H9 (cell line): ENCODE measurements around the gene OGFOD2. TPM values are rescaled to one million over a fixed set of nuclear protein-coding genes. Genes with fewer than 3 reads are reported as not detected.

ENCODE experiments used
- DNase-seq: peaks from one replicate; pipeline ENCODE4 v3.0.0-alpha.2; 2017
- H2AFZ ChIP-seq: one replicate; pipeline ENCODE4 v1.6.1; 2013; ENCODE audit warnings: mild to moderate bottlenecking, low read length, control low read depth, moderate library complexity
- H2AK5ac ChIP-seq: 2 replicates; pipeline ENCODE4 v1.6.1; 2013; ENCODE audit warnings: low read length, control low read depth, mixed read lengths; ENCODE audit not compliant: insufficient read length
- H2BK120ac ChIP-seq: one replicate; pipeline ENCODE4 v1.6.1; 2013; ENCODE audit warnings: low read depth, mild to moderate bottlenecking, low read length, control low read depth, inconsistent platforms; ENCODE audit not compliant: poor library complexity, severe bottlenecking
- H2BK12ac ChIP-seq: 2 replicates; pipeline ENCODE4 v1.6.1; 2013; ENCODE audit warnings: low read length, control low read depth, mixed read lengths, low read depth; ENCODE audit not compliant: insufficient read length
- H2BK15ac ChIP-seq: 2 replicates; pipeline ENCODE4 v1.6.1; 2013; ENCODE audit warnings: low read depth, low read length, control low read depth
- H2BK20ac ChIP-seq: one replicate; pipeline ENCODE4 v1.6.1; 2013; ENCODE audit warnings: low read depth, mild to moderate bottlenecking, low read length, control low read depth, inconsistent platforms; ENCODE audit not compliant: poor library complexity, severe bottlenecking
- H2BK5ac ChIP-seq: 2 replicates; pipeline ENCODE4 v1.6.1; 2013; ENCODE audit warnings: low read length, control low read depth, mixed read lengths; ENCODE audit not compliant: insufficient read length
- H3K14ac ChIP-seq: 2 replicates; pipeline ENCODE4 v1.6.1; 2013; ENCODE audit warnings: low read length, control low read depth; ENCODE audit not compliant: insufficient read depth
- H3K18ac ChIP-seq: 2 replicates; pipeline ENCODE4 v1.6.1; 2013; ENCODE audit warnings: low read depth, mild to moderate bottlenecking, mixed read lengths, low read length, control low read depth; ENCODE audit not compliant: insufficient read length
- H3K23ac ChIP-seq: 2 replicates; pipeline ENCODE4 v1.6.1; 2013; ENCODE audit warnings: low read length, control low read depth, mixed read lengths, low read depth; ENCODE audit not compliant: insufficient read length
- H3K23me2 ChIP-seq: 2 replicates; pipeline ENCODE4 v1.6.1; 2013; ENCODE audit warnings: low read depth, mild to moderate bottlenecking, mixed read lengths, low read length, control low read depth; ENCODE audit not compliant: insufficient read length, poor library complexity, severe bottlenecking
- H3K27ac ChIP-seq: 2 replicates; pipeline ENCODE4 v1.5.1; 2013; ENCODE audit warnings: low read length, control low read depth, mixed read lengths, low read depth; ENCODE audit not compliant: insufficient read length
- H3K27me3 ChIP-seq: 2 replicates; pipeline ENCODE4 v1.6.1; 2013; ENCODE audit warnings: low read length, control low read depth, inconsistent platforms; ENCODE audit not compliant: insufficient read depth
- H3K4ac ChIP-seq: 2 replicates; pipeline ENCODE4 v1.6.1; 2013; ENCODE audit warnings: low read depth, mild to moderate bottlenecking, control low read depth, inconsistent platforms, low read length, moderate library complexity
- H3K4me1 ChIP-seq: 2 replicates; pipeline ENCODE4 v1.6.1; 2013; ENCODE audit warnings: low read length, control low read depth, inconsistent platforms; ENCODE audit not compliant: insufficient read depth
- H3K4me2 ChIP-seq: 2 replicates; pipeline ENCODE4 v1.6.1; 2013; ENCODE audit warnings: low read length, control low read depth, mixed read lengths; ENCODE audit not compliant: insufficient read length, insufficient read depth
- H3K56ac ChIP-seq: 2 replicates; pipeline ENCODE4 v1.6.1; 2013; ENCODE audit warnings: low read depth, mild to moderate bottlenecking, mixed read lengths, low read length, control low read depth; ENCODE audit not compliant: insufficient read length
- H3K79me1 ChIP-seq: 2 replicates; pipeline ENCODE4 v1.6.1; 2013; ENCODE audit warnings: low read depth, mild to moderate bottlenecking, moderate library complexity, low read length, control low read depth, inconsistent platforms; ENCODE audit not compliant: insufficient read depth, poor library complexity, severe bottlenecking
- H3K79me2 ChIP-seq: 2 replicates; pipeline ENCODE4 v1.6.1; 2013; ENCODE audit warnings: low read length, control low read depth, inconsistent platforms; ENCODE audit not compliant: insufficient read depth
- H3K9ac ChIP-seq: 2 replicates; pipeline ENCODE4 v1.6.1; 2013; ENCODE audit warnings: low read length, control low read depth, mixed read lengths; ENCODE audit not compliant: insufficient read length; ENCODE audit errors: extremely low read depth
- H3K9me3 ChIP-seq: one replicate; pipeline ENCODE4 v1.6.1; 2013; ENCODE audit warnings: low read depth, low read length, inconsistent platforms; ENCODE audit not compliant: control insufficient read depth
- H3T11ph ChIP-seq: one replicate; pipeline ENCODE4 v1.6.1; 2013; ENCODE audit warnings: mild to moderate bottlenecking, low read length, control low read depth, inconsistent platforms
- H4K20me1 ChIP-seq: one replicate; pipeline ENCODE4 v1.6.1; 2013; ENCODE audit not compliant: control insufficient read depth, insufficient read length, insufficient read depth
- H4K5ac ChIP-seq: 2 replicates; pipeline ENCODE4 v1.6.1; 2013; ENCODE audit warnings: low read depth, mild to moderate bottlenecking, mixed read lengths, low read length, control low read depth; ENCODE audit not compliant: insufficient read length
- H4K8ac ChIP-seq: replicated peaks from 2 replicates; pipeline ENCODE4 v1.6.1; 2013; ENCODE audit warnings: low read length, control low read depth, mixed read lengths, low read depth; ENCODE audit not compliant: insufficient read length
- H4K91ac ChIP-seq: 2 replicates; pipeline ENCODE4 v1.6.1; 2013; ENCODE audit warnings: low read depth, mild to moderate bottlenecking, moderate library complexity, mixed read lengths, low read length, control low read depth; ENCODE audit not compliant: insufficient read length
- H3K27ac Mint-ChIP-seq, 3 experiments: 2 replicates in 2 of 3; 3 replicates in 1 of 3; pipeline ENCODE4 v1.8.0; 2020 to 2021; ENCODE audit warnings: mixed read lengths in 3 of 3, mild to moderate bottlenecking in 1 of 3, moderate library complexity in 1 of 3
- H3K27me3 Mint-ChIP-seq: 2 replicates; pipeline ENCODE4 v1.8.0; 2021; ENCODE audit warnings: low read depth, mild to moderate bottlenecking, moderate library complexity, mixed read lengths
- H3K36me3 Mint-ChIP-seq, 3 experiments: 2 replicates in 2 of 3; 3 replicates in 1 of 3; pipeline ENCODE4 v1.8.0; 2020 to 2021; ENCODE audit warnings: low read depth in 3 of 3, mixed read lengths in 3 of 3; ENCODE audit not compliant: insufficient read depth in 1 of 3
- H3K4me1 Mint-ChIP-seq, 2 experiments: 2 replicates each; pipeline ENCODE4 v1.8.0; 2020; ENCODE audit warnings: mixed read lengths in 2 of 2
- H3K4me3 Mint-ChIP-seq, 2 experiments: 2 replicates in 1 of 2; 3 replicates in 1 of 2; pipeline ENCODE4 v1.8.0; 2020 to 2021; ENCODE audit warnings: mild to moderate bottlenecking in 2 of 2, mixed read lengths in 2 of 2, moderate library complexity in 1 of 2
- H3K9me3 Mint-ChIP-seq, 2 experiments: 2 replicates in 1 of 2; 3 replicates in 1 of 2; pipeline ENCODE4 v1.8.0; 2020; ENCODE audit warnings: mild to moderate bottlenecking in 2 of 2, mixed read lengths in 2 of 2, moderate library complexity in 1 of 2
- WGBS: extraction: QIAGEN DNeasy Blood & Tissue Kit; methylation state at CpG from one replicate; pipeline ENCODE4 v1.1.7; 2013; ENCODE audit warnings: missing lambda C conversion rate, low lambda C conversion rate, mixed read lengths; ENCODE audit not compliant: insufficient read length; ENCODE audit errors: extremely low coverage; 5-methylcytosine and 5-hydroxymethylcytosine counted together
- total RNA-seq: library from RNA; stranded (reverse); gene quantifications from 2 replicates; pipeline ENCODE4 v1.2.1, GENCODE V29; 2021
- TF ChIP-seq, protein P1 (sequence below): fragments of 200-600 bp; sonication (generic); conservative IDR thresholded peaks from 3 replicates; pipeline ENCODE4 v1.8.0; 2021; ENCODE audit warnings: antibody characterized with exemption, mild to moderate bottlenecking

The OGFOD2 gene
- total RNA-seq, 1 experiment from 2014 or later = 14.7 TPM

DNA sequence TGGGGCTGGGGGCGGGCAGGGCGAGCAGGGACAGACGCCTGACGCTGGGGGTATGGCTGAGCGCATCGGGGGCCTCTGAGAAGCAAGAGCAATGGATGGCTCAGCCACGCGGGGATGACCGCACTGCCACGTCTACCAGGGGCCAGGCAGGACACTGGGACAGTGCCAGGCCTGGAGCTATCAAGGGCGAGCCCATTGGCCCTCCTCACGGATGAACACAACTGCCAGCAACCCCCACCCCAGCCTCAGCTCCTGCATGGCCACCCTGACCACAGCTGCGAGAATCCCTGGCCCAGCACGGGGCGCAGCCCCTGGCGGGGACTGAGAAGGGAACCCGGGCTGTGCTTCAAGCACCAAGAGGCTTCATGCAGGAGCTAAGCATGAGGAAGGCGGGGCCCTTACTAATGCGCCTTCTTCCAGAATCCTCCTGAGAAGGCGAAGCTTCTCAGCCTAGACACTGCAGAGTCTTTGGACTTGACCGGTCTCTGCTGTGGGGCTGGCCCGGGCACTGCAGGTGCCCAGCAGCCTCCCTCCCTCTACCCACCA, 14.9 kb downstream of the OGFOD2 start:
- no peaks in the 10 kb centered on the region for H3K79me1 ChIP-seq
- H3K4ac ChIP-seq = no peak overlapping the region
- no peak overlapping the region for H4K5ac ChIP-seq
- no peak overlapping the region for H2BK12ac ChIP-seq
- H3K14ac ChIP-seq = no peak overlapping the region
- Mint-ChIP-seq H3K27me3 (no peaks in the 10 kb centered on the region; the same call in none of the 2 replicates), H3K9me3 (no peaks in the 10 kb centered on the region), H3K27ac (no peak overlapping the region), H3K4me1 (0 out of 4 replicates have a peak, but pooled peaks cover 0 to 5% of the 10 kb centered on the region in 2 experiments), H3K4me3 (no peak overlapping the region), H3K36me3 (no peaks in the 10 kb centered on the region)
- no peaks in the 10 kb centered on the region for H3K27me3 ChIP-seq
- H3K9ac ChIP-seq = no peak overlapping the region
- H3K27ac ChIP-seq = no peak overlapping the region
- H4K8ac ChIP-seq = no peak overlapping the region
- no peak overlapping the region for H3K56ac ChIP-seq
- WGBS = no CpG with 5 or more reads among the region's 22 CpGs
- no peaks in the 10 kb centered on the region for H3K23me2 ChIP-seq
- no peaks in the 10 kb centered on the region for H3K79me2 ChIP-seq
- H2AFZ ChIP-seq = no peak overlapping the region
- H2BK15ac ChIP-seq = no peak overlapping the region
- no peaks in the 10 kb centered on the region for H4K20me1 ChIP-seq
- no peak for DNase-seq
- H2AK5ac ChIP-seq = no peak overlapping the region
- no peak overlapping the region for H2BK20ac ChIP-seq
- H2BK5ac ChIP-seq = no peak overlapping the region
- H3K23ac ChIP-seq = no peak overlapping the region
- H4K91ac ChIP-seq = no peak overlapping the region
- H2BK120ac ChIP-seq = no peak overlapping the region
- no peaks in the 10 kb centered on the region for H3K4me1 ChIP-seq
- no peak overlapping the region for H3K18ac ChIP-seq
- TF ChIP-seq, protein P1, sequence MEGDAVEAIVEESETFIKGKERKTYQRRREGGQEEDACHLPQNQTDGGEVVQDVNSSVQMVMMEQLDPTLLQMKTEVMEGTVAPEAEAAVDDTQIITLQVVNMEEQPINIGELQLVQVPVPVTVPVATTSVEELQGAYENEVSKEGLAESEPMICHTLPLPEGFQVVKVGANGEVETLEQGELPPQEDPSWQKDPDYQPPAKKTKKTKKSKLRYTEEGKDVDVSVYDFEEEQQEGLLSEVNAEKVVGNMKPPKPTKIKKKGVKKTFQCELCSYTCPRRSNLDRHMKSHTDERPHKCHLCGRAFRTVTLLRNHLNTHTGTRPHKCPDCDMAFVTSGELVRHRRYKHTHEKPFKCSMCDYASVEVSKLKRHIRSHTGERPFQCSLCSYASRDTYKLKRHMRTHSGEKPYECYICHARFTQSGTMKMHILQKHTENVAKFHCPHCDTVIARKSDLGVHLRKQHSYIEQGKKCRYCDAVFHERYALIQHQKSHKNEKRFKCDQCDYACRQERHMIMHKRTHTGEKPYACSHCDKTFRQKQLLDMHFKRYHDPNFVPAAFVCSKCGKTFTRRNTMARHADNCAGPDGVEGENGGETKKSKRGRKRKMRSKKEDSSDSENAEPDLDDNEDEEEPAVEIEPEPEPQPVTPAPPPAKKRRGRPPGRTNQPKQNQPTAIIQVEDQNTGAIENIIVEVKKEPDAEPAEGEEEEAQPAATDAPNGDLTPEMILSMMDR = no peak
- no peaks in the 10 kb centered on the region for H3K9me3 ChIP-seq
- H3K4me2 ChIP-seq = no peak overlapping the region
- no peak overlapping the region for H3T11ph ChIP-seq
